Fibroblast of mammary gland (primary cell): Measurements from ENCODE around the gene NPHP4.

Source experiments
- DNase-seq: peaks from one replicate; pipeline ENCODE4 v3.0.0-alpha.2; 2010; ENCODE audit warnings: low read depth
- H3K4me3 ChIP-seq: 2 replicates; pipeline ENCODE4 v1.5.1; 2011; ENCODE audit warnings: low read depth, mild to moderate bottlenecking, low read length, moderate library complexity; ENCODE audit not compliant: control insufficient read depth
- TF ChIP-seq, protein P1 (sequence below): conservative IDR thresholded peaks from 2 replicates; pipeline ENCODE4 v1.5.1; 2011; ENCODE audit warnings: low read depth, low read length, inconsistent platforms; ENCODE audit not compliant: control insufficient read depth, insufficient read depth

The NPHP4 gene

DNA sequence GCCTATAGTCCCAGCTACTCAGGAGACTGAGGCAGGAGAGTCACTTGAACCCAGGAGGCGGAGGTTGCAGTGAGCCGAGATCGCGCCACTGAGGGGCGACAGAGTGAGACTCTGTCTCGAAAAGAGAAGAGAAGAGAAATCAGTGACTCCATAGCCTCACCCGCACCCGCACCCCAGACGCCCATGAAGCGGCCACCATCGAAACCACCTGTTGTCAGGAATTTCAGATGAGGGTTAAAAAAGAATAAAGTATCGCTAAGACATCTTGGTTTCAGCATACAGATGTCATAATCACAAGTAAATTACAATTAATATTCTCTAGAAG, 47.4 kb downstream of the NPHP4 start:
- no peak overlapping the region for H3K4me3 ChIP-seq
- no peak for DNase-seq
- TF ChIP-seq, protein P1, sequence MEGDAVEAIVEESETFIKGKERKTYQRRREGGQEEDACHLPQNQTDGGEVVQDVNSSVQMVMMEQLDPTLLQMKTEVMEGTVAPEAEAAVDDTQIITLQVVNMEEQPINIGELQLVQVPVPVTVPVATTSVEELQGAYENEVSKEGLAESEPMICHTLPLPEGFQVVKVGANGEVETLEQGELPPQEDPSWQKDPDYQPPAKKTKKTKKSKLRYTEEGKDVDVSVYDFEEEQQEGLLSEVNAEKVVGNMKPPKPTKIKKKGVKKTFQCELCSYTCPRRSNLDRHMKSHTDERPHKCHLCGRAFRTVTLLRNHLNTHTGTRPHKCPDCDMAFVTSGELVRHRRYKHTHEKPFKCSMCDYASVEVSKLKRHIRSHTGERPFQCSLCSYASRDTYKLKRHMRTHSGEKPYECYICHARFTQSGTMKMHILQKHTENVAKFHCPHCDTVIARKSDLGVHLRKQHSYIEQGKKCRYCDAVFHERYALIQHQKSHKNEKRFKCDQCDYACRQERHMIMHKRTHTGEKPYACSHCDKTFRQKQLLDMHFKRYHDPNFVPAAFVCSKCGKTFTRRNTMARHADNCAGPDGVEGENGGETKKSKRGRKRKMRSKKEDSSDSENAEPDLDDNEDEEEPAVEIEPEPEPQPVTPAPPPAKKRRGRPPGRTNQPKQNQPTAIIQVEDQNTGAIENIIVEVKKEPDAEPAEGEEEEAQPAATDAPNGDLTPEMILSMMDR = no peak

DNA sequence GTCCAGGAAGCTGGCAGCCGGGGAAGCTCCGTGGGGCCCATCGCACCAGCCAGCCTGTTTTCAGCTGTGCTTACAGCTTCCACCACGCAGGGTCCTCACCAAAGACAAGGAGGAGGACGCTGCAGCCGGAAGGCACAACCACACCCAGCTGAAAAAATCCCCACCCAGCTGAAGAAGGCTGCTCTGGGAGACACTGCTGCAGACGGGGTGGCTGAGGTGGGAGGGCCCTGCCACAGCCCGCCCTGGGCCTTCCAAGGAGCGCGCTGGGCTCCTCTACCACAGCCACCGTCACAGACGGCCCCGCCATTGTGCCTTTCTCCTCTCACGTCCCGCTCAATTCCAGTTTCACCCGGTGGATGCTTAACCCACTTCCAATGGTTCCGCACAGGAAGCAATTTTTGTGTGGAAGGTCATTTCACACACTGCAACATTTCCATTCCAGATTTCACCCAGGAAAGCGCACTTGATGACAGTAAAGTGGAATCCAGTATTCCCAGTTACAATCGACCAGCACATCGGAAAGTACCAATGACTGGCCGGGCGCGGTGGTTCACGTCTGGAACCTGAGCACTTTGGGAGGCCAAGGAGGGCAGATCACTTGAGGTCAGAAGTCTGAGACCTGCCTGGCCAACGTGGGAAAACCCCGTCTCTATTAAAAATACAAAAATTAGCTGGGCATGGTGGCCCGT, 47.9 kb downstream of the NPHP4 start:
- TF ChIP-seq, protein P1 = no peak
- no peak for DNase-seq
- no peak overlapping the region for H3K4me3 ChIP-seq

DNA sequence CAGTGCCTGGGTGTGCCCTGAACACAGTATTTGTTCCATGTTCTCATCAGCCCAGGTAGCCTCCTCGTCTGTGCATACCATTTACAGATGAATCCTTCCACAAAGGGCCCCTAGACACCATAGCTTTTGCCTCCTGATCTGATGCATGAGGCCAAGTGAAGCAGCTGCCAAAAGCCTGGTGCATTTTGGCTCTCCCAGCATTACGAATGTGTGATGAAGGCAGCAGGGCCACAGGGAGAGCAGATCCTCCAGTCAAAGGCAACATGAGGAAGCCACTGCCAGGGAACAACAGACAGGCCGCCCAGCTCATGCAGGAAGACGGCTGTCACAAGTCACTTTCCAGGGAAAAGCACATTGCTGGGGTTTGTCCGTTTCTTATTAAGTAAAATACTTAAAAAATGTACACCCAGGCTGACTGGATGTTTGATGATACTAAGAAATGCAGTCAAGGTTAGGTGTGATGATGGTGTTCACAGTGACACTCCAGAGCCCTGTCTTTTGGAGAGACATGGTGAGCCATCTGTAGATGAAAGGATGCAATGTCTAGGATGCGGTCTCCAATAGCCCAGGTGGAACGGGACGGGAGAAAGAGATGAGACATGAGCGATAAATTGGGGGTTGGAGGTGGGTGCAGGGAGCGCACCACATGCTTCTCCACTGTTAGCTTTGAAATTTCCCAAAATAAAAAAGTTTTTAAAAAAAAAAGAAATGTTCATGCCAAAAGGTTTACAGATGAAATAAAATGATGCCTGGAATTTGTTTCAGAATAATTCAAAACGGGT, 48.7 kb downstream of the NPHP4 start:
- TF ChIP-seq, protein P1 = no peak
- DNase-seq = no peak
- no peak overlapping the region for H3K4me3 ChIP-seq

DNA sequence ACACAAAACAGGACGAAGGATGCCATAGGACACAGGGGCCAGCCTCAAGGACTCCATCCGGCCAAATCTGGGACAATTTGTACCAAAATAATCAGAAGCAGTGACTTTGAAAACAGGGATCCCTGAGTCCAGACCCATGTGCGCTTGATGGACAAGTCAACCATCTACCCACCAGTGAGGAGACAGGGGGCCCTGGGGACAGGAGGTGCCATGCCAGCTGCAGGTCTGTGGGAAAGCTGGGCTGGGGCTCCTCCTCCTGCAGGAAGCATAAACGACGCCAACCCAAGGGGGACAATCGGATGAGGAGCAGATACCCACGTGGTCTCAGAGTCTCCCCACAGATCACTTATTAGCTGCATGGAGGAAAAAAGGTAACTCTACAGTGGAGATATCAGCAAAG, 50.6 kb downstream of the NPHP4 start:
- no peak overlapping the region for H3K4me3 ChIP-seq
- TF ChIP-seq, protein P1 = no peak
- DNase-seq = no peak

DNA sequence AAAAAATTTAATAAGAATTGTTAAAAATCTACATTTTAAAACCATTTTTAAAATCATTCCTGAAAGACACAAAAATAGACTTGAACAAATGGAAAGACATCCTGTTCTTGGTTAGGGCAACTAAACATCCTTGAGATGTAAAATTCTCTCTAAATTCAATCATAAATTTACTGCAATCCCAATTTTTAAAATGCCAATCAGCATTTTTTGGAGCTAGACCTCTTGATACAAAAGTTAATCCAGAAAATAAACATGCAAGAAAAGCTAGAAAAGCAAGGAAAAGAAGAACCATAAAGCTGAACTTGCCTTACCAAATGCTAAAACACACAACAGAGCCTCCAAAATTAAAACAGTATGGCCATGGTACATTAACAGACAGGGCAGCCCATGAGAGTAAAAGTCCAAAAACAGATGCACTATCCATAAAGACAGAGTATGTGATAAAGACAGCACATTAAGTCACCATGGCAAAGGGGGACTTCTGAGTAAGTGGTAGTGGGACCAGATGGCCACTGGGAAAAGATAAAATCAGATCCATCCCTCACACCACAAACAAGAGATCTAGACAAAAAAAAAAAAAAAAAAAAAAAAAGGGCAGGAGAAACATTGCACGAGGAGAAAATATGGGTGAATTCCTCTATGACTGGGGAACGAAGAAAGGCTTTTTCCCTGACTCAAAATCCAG, 51.4 kb downstream of the NPHP4 start:
- TF ChIP-seq, protein P1 = no peak
- DNase-seq = no peak
- H3K4me3 ChIP-seq = no peak overlapping the region

DNA sequence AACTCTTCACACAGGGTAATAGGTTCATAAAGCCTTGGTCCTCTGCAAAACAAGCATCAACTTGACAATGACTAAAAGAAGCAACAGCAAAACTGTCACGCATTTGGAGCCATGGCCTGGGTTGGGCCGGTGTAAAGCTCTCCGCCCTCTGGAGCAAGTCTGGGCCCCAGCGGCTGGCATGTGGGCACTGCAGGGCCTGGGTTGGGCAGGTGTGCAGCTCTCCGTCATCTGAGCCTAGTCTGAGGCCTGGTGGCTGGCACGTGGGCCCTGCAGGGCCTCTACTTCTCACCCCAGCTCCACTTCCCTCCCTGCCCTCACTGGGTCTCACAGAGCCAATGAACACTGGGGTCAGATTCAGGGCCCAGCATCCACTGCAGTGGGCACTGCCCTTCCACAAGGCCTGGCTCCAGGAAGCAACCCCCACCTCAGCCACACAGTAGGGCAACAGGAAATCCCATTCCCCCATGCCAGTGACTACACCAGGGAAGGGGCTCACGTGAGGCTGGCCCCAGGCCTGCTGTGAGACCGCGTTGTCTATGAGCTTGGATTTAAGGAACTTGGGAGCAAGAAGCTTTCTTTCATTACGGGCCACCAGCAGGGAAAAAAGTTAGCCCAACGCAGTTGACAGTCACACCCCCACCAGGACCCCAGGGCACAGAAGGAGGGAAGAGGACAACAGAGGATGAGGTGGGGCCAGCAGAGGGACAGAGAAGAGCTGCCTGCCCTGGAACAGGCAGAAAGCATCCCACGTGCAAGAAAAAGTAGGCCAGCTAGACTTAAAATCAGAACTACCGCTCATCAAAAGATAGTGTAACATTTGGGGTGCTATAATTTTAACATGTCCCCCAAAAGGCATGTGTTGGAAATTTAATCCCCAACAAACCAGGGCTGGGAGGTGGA, 52.7 kb downstream of the NPHP4 start:
- no peak overlapping the region for H3K4me3 ChIP-seq
- TF ChIP-seq, protein P1 = no peak
- no peak for DNase-seq
